Measurements from ENCODE around the gene CHGA.

DNA sequence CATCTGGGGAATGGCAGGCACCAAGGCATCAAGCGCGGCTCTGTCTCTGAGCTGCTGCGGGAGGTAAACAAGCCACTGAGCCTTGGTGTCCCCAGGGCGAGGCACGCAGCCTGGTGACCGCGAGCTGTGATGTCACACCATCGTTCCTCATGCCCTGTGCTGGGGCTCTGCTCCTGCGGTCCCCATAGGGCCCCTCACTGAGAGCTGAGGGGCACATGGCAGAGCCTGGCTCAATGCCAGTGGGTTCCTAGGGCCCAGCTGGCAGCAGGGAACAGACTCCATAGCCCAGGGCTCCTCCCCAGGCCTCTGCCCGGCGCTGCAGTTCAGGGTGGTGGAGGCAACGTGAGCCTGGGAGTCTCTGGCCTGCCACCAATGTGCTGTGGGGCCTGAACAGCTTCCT is 22.6 kb downstream of the CHGA start:
- TF ChIP-seq POLR2A (IDR thresholded peaks at IDR 0.05): no peak
- TF ChIP-seq, protein P1, sequence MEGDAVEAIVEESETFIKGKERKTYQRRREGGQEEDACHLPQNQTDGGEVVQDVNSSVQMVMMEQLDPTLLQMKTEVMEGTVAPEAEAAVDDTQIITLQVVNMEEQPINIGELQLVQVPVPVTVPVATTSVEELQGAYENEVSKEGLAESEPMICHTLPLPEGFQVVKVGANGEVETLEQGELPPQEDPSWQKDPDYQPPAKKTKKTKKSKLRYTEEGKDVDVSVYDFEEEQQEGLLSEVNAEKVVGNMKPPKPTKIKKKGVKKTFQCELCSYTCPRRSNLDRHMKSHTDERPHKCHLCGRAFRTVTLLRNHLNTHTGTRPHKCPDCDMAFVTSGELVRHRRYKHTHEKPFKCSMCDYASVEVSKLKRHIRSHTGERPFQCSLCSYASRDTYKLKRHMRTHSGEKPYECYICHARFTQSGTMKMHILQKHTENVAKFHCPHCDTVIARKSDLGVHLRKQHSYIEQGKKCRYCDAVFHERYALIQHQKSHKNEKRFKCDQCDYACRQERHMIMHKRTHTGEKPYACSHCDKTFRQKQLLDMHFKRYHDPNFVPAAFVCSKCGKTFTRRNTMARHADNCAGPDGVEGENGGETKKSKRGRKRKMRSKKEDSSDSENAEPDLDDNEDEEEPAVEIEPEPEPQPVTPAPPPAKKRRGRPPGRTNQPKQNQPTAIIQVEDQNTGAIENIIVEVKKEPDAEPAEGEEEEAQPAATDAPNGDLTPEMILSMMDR (IDR thresholded peaks at IDR 0.05): no peak
